ENCODE data around the gene ANKRD28.

Gene ANKRD28

GRCh38 chr3:15645740-15646501 is 151.9 kb downstream of the ANKRD28 start:
- TF ChIP-seq, protein P1, sequence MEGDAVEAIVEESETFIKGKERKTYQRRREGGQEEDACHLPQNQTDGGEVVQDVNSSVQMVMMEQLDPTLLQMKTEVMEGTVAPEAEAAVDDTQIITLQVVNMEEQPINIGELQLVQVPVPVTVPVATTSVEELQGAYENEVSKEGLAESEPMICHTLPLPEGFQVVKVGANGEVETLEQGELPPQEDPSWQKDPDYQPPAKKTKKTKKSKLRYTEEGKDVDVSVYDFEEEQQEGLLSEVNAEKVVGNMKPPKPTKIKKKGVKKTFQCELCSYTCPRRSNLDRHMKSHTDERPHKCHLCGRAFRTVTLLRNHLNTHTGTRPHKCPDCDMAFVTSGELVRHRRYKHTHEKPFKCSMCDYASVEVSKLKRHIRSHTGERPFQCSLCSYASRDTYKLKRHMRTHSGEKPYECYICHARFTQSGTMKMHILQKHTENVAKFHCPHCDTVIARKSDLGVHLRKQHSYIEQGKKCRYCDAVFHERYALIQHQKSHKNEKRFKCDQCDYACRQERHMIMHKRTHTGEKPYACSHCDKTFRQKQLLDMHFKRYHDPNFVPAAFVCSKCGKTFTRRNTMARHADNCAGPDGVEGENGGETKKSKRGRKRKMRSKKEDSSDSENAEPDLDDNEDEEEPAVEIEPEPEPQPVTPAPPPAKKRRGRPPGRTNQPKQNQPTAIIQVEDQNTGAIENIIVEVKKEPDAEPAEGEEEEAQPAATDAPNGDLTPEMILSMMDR (IDR thresholded peaks at IDR 0.05; ENCODE audit: control insufficient read depth, extremely low read depth, insufficient read depth): no peak
- H3K4me3 ChIP-seq (ENCODE audit: low read depth, low read length): no peak overlapping the region
- DNase-seq (ENCODE audit: low read depth): no peak

DNA sequence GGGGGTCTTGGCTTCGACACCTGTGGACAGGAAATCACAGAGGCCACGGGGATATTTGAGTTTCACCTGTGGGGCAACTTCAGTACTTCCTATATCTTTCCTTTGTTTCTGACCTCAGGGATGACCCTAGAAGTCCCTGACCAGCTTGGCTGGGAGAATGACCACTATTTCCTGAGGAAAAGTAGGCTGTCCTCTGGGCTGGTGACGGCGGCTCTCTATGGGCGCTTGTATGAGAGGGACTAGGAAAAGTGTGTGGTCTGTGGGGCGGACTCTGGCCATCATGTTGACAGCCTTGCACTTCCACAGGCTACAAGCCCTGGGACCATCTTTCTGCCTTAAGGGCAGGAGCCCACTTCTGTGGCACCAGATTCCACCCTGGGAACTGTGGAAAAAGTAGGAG is 152.5 kb downstream of the ANKRD28 start:
- DNase-seq (ENCODE audit: low read depth): no peak
- TF ChIP-seq, protein P1 (IDR thresholded peaks at IDR 0.05; ENCODE audit: control insufficient read depth, extremely low read depth, insufficient read depth): no peak

DNA sequence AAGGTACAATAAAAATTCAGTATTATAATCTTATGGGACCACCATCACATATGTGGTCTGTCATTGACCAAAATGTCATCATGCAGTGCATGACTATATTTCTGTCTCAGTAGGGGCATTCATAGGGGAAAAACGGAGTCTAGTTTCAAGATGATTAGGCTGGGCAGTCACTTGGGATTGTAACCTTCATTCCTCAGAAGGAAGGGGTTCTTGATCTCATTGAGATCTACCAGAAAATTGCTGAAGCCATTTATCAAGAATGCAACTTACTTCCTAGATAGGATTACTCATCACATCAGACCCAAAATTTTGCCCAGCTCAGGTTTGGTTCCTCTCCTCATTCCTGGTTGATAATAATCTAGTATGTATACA is 158.9 kb downstream of the ANKRD28 start:
- H3K4me3 ChIP-seq (ENCODE audit: low read depth, low read length): no peak overlapping the region
- DNase-seq (ENCODE audit: low read depth): no peak
- TF ChIP-seq, protein P1 (IDR thresholded peaks at IDR 0.05; ENCODE audit: control insufficient read depth, extremely low read depth, insufficient read depth): no peak

More for the DNA sequence above, 152.5 kb downstream of the ANKRD28 start:
- H3K4me3 ChIP-seq (ENCODE audit: low read depth, low read length): no peak overlapping the region

GRCh38 chr3:15638193-15638890 is 159.4 kb downstream of the ANKRD28 start:
- no peak overlapping the region for H3K4me3 ChIP-seq (ENCODE audit: low read depth, low read length)
- no peak for DNase-seq (ENCODE audit: low read depth)
- TF ChIP-seq, protein P1 (IDR thresholded peaks at IDR 0.05; ENCODE audit: control insufficient read depth, extremely low read depth, insufficient read depth): no peak

- no peak for DNase-seq (ENCODE audit: low read depth)
- TF ChIP-seq, protein P1 (IDR thresholded peaks at IDR 0.05; ENCODE audit: control insufficient read depth, extremely low read depth, insufficient read depth): no peak
These were observed 160.4 kb downstream of the ANKRD28 start for GRCh38 chr3:15637131-15637951.

GRCh38 chr3:15636028-15636709 is 161.6 kb downstream of the ANKRD28 start:
- TF ChIP-seq, protein P1 (IDR thresholded peaks at IDR 0.05; ENCODE audit: control insufficient read depth, extremely low read depth, insufficient read depth): no peak
- no peak overlapping the region for H3K4me3 ChIP-seq (ENCODE audit: low read depth, low read length)
- DNase-seq (ENCODE audit: low read depth): no peak

More at GRCh38 chr3:15637131-15637951, 160.4 kb downstream of the ANKRD28 start:
- H3K4me3 ChIP-seq (ENCODE audit: low read depth, low read length): no peak overlapping the region
